H1 (cell line): Measurements from ENCODE around the gene DDOST. TPM values are rescaled to one million over a fixed set of nuclear protein-coding genes. Genes with fewer than 3 reads are reported as not detected.
A peak's percentile ranks its signal among the peaks of the same experiment; 100 is the strongest.

Source experiments
- CTCF ChIA-PET: fragments of 300-600 bp; sonication (Branson Sonifier 250); formaldehyde crosslinking; loops from one replicate; lab custom pipeline; 2021; ENCODE audit not compliant: partially characterized antibody; lab: Charles Lee
- POLR2A ChIA-PET: fragments of 300-600 bp; sonication (Branson Sonifier 250); formaldehyde crosslinking; loops from one replicate; lab custom pipeline; 2021; ENCODE audit warnings: inconsistent platforms; ENCODE audit not compliant: partially characterized antibody; lab: Charles Lee
- DNase-seq, 2 experiments: peaks; one replicate each; pipeline versions ENCODE4 v3.0.0 to v3.0.0-alpha.2; 2010 to 2022; ENCODE audit warnings: low spot score in 2 of 2, low read depth in 1 of 2, mixed read lengths in 1 of 2
- FAIRE-seq: peaks from 2 replicates; lab custom pipeline; 2011; peaks lifted over from hg19 to GRCh38; lab: Jason Lieb, UNC
- H2AFZ ChIP-seq: 2 replicates; pipeline ENCODE4 v1.8.1; 2012; ENCODE audit warnings: low read length, inconsistent platforms
- H2AK5ac ChIP-seq: 2 replicates; pipeline ENCODE4 v1.6.1; 2013; ENCODE audit warnings: low read depth, low read length
- H2BK120ac ChIP-seq: replicated peaks from 2 replicates; pipeline ENCODE3; 2013; ENCODE audit warnings: low read depth, low read length, inconsistent platforms
- H2BK12ac ChIP-seq: 2 replicates; pipeline ENCODE4 v1.6.1; 2013; ENCODE audit warnings: low read depth, low read length
- H2BK15ac ChIP-seq: 2 replicates; pipeline ENCODE4 v1.6.1; 2013; ENCODE audit warnings: low read length
- H2BK20ac ChIP-seq: 2 replicates; pipeline ENCODE4 v1.6.1; 2013; ENCODE audit warnings: low read length
- H2BK5ac ChIP-seq: 2 replicates; pipeline ENCODE4 v1.6.1; 2013; ENCODE audit warnings: low read depth, low read length
- H3K14ac ChIP-seq: 2 replicates; pipeline ENCODE4 v1.6.1; 2013; ENCODE audit warnings: inconsistent platforms; ENCODE audit not compliant: insufficient read length
- H3K18ac ChIP-seq: 2 replicates; pipeline ENCODE4 v1.6.1; 2013; ENCODE audit warnings: low read length; ENCODE audit errors: extremely low read depth
- H3K23ac ChIP-seq: 2 replicates; pipeline ENCODE4 v1.6.1; 2013; ENCODE audit warnings: inconsistent platforms; ENCODE audit not compliant: insufficient read length
- H3K23me2 ChIP-seq: 2 replicates; pipeline ENCODE4 v1.6.1; 2013; ENCODE audit warnings: low read depth, low read length
- H3K27ac ChIP-seq: 2 replicates; pipeline ENCODE4 v1.6.1; 2011; ENCODE audit warnings: low read depth, low read length, inconsistent platforms
- H3K27me3 ChIP-seq, 4 experiments: replicated peaks in 1 of 4; 1 replicate in 1 of 4; 2 replicates in 3 of 4; pipeline versions ENCODE4 v1.6.1 to v1.8.1; 2011 to 2013; ENCODE audit warnings: low read length in 3 of 4, mild to moderate bottlenecking in 3 of 4, inconsistent platforms in 2 of 4, mixed read lengths in 2 of 4, moderate library complexity in 1 of 4; ENCODE audit not compliant: control insufficient read depth in 3 of 4, insufficient read depth in 3 of 4; ENCODE audit errors: extremely low read depth in 1 of 4
- H3K36me3 ChIP-seq, 4 experiments: 2 replicates each; pipeline versions ENCODE4 v1.6.1 to v1.8.1; 2011 to 2013; ENCODE audit warnings: mild to moderate bottlenecking in 4 of 4, low read length in 3 of 4, moderate library complexity in 2 of 4, control low read depth in 1 of 4, inconsistent platforms in 1 of 4; ENCODE audit not compliant: insufficient read depth in 4 of 4, control insufficient read depth in 2 of 4
- H3K4ac ChIP-seq: replicated peaks from 2 replicates; pipeline ENCODE3; 2013; ENCODE audit warnings: low read length, low read depth, mixed read lengths, inconsistent platforms; ENCODE audit not compliant: insufficient read length
- H3K4me1 ChIP-seq, 4 experiments: replicated peaks in 1 of 4; 1 replicate in 1 of 4; 2 replicates in 3 of 4; pipeline versions ENCODE4 v1.6.1 to v1.8.1; 2011 to 2013; ENCODE audit warnings: low read length in 3 of 4, inconsistent platforms in 2 of 4, mixed read lengths in 1 of 4; ENCODE audit not compliant: insufficient read depth in 4 of 4, control insufficient read depth in 3 of 4
- H3K4me2 ChIP-seq, 2 experiments: 2 replicates each; pipeline versions ENCODE4 v1.6.1 to v1.8.1; 2011 to 2013; ENCODE audit warnings: low read depth in 2 of 2, low read length in 2 of 2, control low read depth in 1 of 2, inconsistent platforms in 1 of 2, mild to moderate bottlenecking in 1 of 2; ENCODE audit not compliant: insufficient read depth in 1 of 2
- H3K4me3 ChIP-seq, 4 experiments: fragments of 200-600, 300-600 bp in 1 of 4; sonication (generic), shearing (Covaris generic), sonication (Bioruptor Twin) in 1 of 4; 2 replicates each; pipeline versions ENCODE4 v1.5.1 to v1.8.1; 2011 to 2016; ENCODE audit warnings: low read length in 4 of 4, low read depth in 3 of 4, control low read depth in 2 of 4, inconsistent platforms in 2 of 4, mild to moderate bottlenecking in 2 of 4, mixed read lengths in 1 of 4, moderate library complexity in 1 of 4; ENCODE audit not compliant: insufficient read depth in 2 of 4; ENCODE audit errors: extremely low read depth in 1 of 4
- H3K56ac ChIP-seq: replicated peaks from 2 replicates; pipeline ENCODE3; 2013; ENCODE audit warnings: low read depth, mild to moderate bottlenecking, mixed read lengths, low read length, inconsistent platforms; ENCODE audit not compliant: insufficient read length
- H3K79me1 ChIP-seq: 2 replicates; pipeline ENCODE4 v1.6.1; 2013; ENCODE audit warnings: low read depth, low read length, control low read depth
- H3K79me2 ChIP-seq, 2 experiments: 2 replicates each; pipeline versions ENCODE4 v1.6.1 to v1.8.1; 2012 to 2013; ENCODE audit warnings: low read length in 2 of 2, mild to moderate bottlenecking in 2 of 2, inconsistent platforms in 1 of 2; ENCODE audit not compliant: insufficient read depth in 2 of 2, control insufficient read depth in 1 of 2
- H3K9ac ChIP-seq, 4 experiments: replicated peaks in 1 of 4; 1 replicate in 1 of 4; 2 replicates in 3 of 4; pipeline versions ENCODE4 v1.6.1 to v1.8.1; 2011 to 2013; ENCODE audit warnings: low read depth in 3 of 4, low read length in 3 of 4, control low read depth in 2 of 4, mild to moderate bottlenecking in 2 of 4, moderate library complexity in 2 of 4, inconsistent platforms in 1 of 4; ENCODE audit errors: extremely low read depth in 1 of 4
- H3K9me3 ChIP-seq, 2 experiments: 2 replicates each; pipeline versions ENCODE4 v1.6.1 to v1.8.1; 2012 to 2013; ENCODE audit warnings: mild to moderate bottlenecking in 2 of 2, moderate library complexity in 2 of 2, control low read depth in 1 of 2, inconsistent platforms in 1 of 2, low read depth in 1 of 2, low read length in 1 of 2, mixed read lengths in 1 of 2; ENCODE audit not compliant: insufficient read depth in 2 of 2
- H4K20me1 ChIP-seq, 2 experiments: replicated peaks in 1 of 2; 2 replicates each; pipeline versions ENCODE3 to v1.8.1; 2011 to 2013; ENCODE audit warnings: inconsistent platforms in 2 of 2, low read length in 2 of 2, mild to moderate bottlenecking in 1 of 2; ENCODE audit not compliant: insufficient read depth in 2 of 2, control insufficient read depth in 1 of 2
- H4K5ac ChIP-seq: 2 replicates; pipeline ENCODE4 v1.6.1; 2013; ENCODE audit warnings: low read length, low read depth, mixed read lengths, inconsistent platforms; ENCODE audit not compliant: insufficient read length
- H4K8ac ChIP-seq: 2 replicates; pipeline ENCODE4 v1.8.0; 2013; ENCODE audit warnings: mild to moderate bottlenecking, moderate library complexity, low read length, inconsistent platforms; ENCODE audit not compliant: insufficient read depth; ENCODE audit errors: extremely low read depth
- H4K91ac ChIP-seq: replicated peaks from 2 replicates; pipeline ENCODE3; 2013; ENCODE audit warnings: low read length, mixed read lengths, inconsistent platforms; ENCODE audit not compliant: insufficient read length
- MAFK ChIP-seq: IDR thresholded peaks from 2 replicates; pipeline ENCODE4 v1.6.1; 2012; ENCODE audit warnings: low read depth, mild to moderate bottlenecking, improper control_type of control experiment, low read length
- PHF8 ChIP-seq: fragments of 200-600 bp; sonication (generic); conservative IDR thresholded peaks from 2 replicates; pipeline ENCODE4 v1.7.1; 2012; ENCODE audit warnings: low read depth, mild to moderate bottlenecking, inconsistent platforms, low read length, moderate library complexity
- WGBS, 2 experiments: shearing (Covaris generic) in 1 of 2; methylation state at CpG; one replicate each; pipeline versions ENCODE4 v1.1.6 to v1.1.7; 2013 to 2015; ENCODE audit warnings: low lambda C conversion rate in 2 of 2, mixed read lengths in 2 of 2, inconsistent platforms in 1 of 2, low coverage in 1 of 2, missing lambda C conversion rate in 1 of 2; ENCODE audit not compliant: insufficient replicate concordance in 2 of 2, insufficient coverage in 1 of 2, insufficient read length in 1 of 2; ENCODE audit errors: extremely low coverage in 1 of 2, missing lambda C conversion rate in 1 of 2; 5-methylcytosine and 5-hydroxymethylcytosine counted together
- polyA plus RNA-seq, 7 experiments: library from polyadenylated mRNA; depleted of rRNA in 3 of 7; stranded (reverse) in 5 of 7; unstranded in 2 of 7; fragments of >200 nt in 5 of 7; fragments of 200-250 nt in 2 of 7; gene quantifications; 1 replicate in 5 of 7; 2 replicates in 1 of 7; 4 replicates in 1 of 7; pipeline versions ENCODE4 v1.2.1 to v1.2.3, GENCODE V29; 2011 to 2013; ENCODE audit warnings: missing spikeins in 2 of 7, mixed read lengths in 2 of 7
- total RNA-seq: library from RNA; stranded (reverse); fragmentation: NEBNext Ultra II Directional; extraction: Animal tissue kit (Norgen Biotek cat#: 25700); gene quantifications from 2 replicates; pipeline ENCODE4 v1.2.1, GENCODE V29; 2021

DDOST gene
- total and polyA plus RNA-seq, 2 of the 8 experiments (the other 6 are each of a cell fraction or from before 2014, with no cell fraction given): 253 to 336 TPM

DNA sequence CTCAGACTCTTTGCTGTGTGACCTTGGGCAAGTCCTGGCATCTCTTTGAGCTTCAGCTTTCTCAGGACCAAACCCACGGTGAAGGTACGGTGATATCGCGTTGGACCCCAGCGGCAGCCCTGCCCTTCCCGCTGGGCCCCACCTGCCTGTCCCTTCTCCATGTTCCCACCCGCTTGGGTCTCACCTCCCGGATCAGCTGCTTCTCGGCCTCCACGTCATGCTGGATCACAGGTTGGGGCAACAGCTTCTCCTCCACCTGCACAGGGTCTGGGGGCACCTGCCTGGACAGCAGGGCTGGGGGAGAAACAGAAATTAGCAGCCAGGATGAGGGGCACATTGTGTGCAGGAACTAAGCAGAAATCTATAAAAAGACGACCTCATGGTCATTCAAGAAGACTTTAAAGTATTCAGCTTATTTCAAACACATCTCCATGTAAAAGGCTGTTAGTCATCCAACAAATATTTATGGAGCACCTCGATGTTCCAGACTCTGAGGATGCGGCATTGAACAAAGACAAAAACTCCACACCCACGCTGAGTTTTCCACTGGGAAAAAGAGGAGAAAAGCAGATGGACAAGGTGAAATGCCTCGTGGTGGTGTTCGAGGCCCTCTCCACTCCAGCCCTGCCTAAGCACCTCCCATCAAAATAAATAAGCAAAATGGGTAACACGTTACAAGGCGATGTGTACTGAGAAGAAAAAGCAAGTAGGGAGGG lies 37.2 kb upstream of the DDOST start:
- FAIRE-seq (no peak), DNase-seq (no peak)
- no peak overlapping the region for H3K4me3 ChIP-seq
- H2BK120ac ChIP-seq: no peak overlapping the region
- CTCF ChIA-PET: interaction anchor here (1.5 to 5.1 kb wide), 10 partner anchors 8 to 124 kb away, joined by 4 to 82 read pairs (median 14); partner anchors contain the start of genes KIF17 and SH2D5
- peaks cover 0 to 6% (median 4%) of the 10 kb centered on the region in 4 experiments; a peak in 3 of 7 replicates for H3K4me1 ChIP-seq
- no peak overlapping the region for H4K91ac ChIP-seq
- no peaks in the 10 kb centered on the region for H3K79me2 ChIP-seq
- H3K56ac ChIP-seq: no peak overlapping the region
- H2AFZ ChIP-seq: no peak overlapping the region
- peak overlapping the region; percentile 24 for H2AK5ac ChIP-seq
- peaks cover 10% of the 10 kb centered on the region; the same call in 1 of the 2 replicates for H3K23me2 ChIP-seq
- H2BK20ac ChIP-seq: no peak overlapping the region
- H3K79me1 ChIP-seq: no peaks in the 10 kb centered on the region
- no peak overlapping the region for H3K18ac ChIP-seq
- no peak overlapping the region for H3K9ac ChIP-seq
- no peak for TF ChIP-seq PHF8
- no peak for TF ChIP-seq MAFK
- H3K4ac ChIP-seq: no peak overlapping the region
- no peak overlapping the region for H4K5ac ChIP-seq
- no peaks in the 10 kb centered on the region; a peak in 1 of 7 replicates for H3K27me3 ChIP-seq
- no peaks in the 10 kb centered on the region; a peak in 1 of 8 replicates for H3K36me3 ChIP-seq
- H4K20me1 ChIP-seq: peaks cover 2 to 9% of the 10 kb centered on the region in 2 experiments
- H2BK5ac ChIP-seq: no peak overlapping the region
- H3K23ac ChIP-seq: no peak overlapping the region
- H3K9me3 ChIP-seq: no peaks in the 10 kb centered on the region
- no peak overlapping the region for H2BK15ac ChIP-seq
- POLR2A ChIA-PET: interaction anchor here (0.7 to 3.7 kb wide), 6 partner anchors 12 to 89 kb away, joined by 3 to 16 read pairs (median 6); partner anchors contain the start of gene HP1BP3
- H3K27ac ChIP-seq: no peak overlapping the region
- H3K4me2 ChIP-seq: no peak overlapping the region
- no peak overlapping the region for H3K14ac ChIP-seq
- WGBS, 2 experiments: 85% methylated on average over 18 of the region's 18 CpGs; no CpG with 5 or more reads in 1 of the 2 experiments
- no peak overlapping the region for H4K8ac ChIP-seq
- H2BK12ac ChIP-seq: no peak overlapping the region
